RWPE2 (cell line): ENCODE data around the gene MAP1A.

ENCODE experiments used
- ATAC-seq: fragments of 200-7000 bp; cut with Tn5 transposase; 3 replicates; pipeline ENCODE4 v1.9.1; 2021; ENCODE audit warnings: low read depth
- DNase-seq: peaks from one replicate; pipeline ENCODE4 v3.0.0-alpha.2; 2020; ENCODE audit warnings: low spot score
- H3K27ac ChIP-seq: fragments of 450-650 bp; 2 replicates; pipeline ENCODE4 v1.5.1; 2017; ENCODE audit warnings: mild to moderate bottlenecking; ENCODE audit not compliant: poor library complexity, severe bottlenecking
- H3K27me3 ChIP-seq: fragments of 250-450 bp; sonication (Bioruptor Pico); 2 replicates; pipeline ENCODE4 v1.5.1; 2021; ENCODE audit warnings: mild to moderate bottlenecking, moderate library complexity; ENCODE audit not compliant: insufficient read depth, poor library complexity, severe bottlenecking
- H3K36me3 ChIP-seq: fragments of 250-450 bp; sonication (Bioruptor Pico); 2 replicates; pipeline ENCODE4 v1.5.1; 2020; ENCODE audit warnings: low read depth, mild to moderate bottlenecking, moderate library complexity
- H3K4me1 ChIP-seq: fragments of 250-450 bp; sonication (Bioruptor Pico); 2 replicates; pipeline ENCODE4 v1.5.1; 2021; ENCODE audit warnings: mild to moderate bottlenecking, moderate library complexity; ENCODE audit not compliant: insufficient read depth, poor library complexity, severe bottlenecking
- H3K4me3 ChIP-seq: fragments of 250-450 bp; sonication (Bioruptor Pico); 2 replicates; pipeline ENCODE4 v1.5.1; 2021; ENCODE audit warnings: mild to moderate bottlenecking, moderate library complexity; ENCODE audit not compliant: severe bottlenecking
- H3K9me3 ChIP-seq: fragments of 250-450 bp; sonication (Bioruptor Pico); 2 replicates; pipeline ENCODE4 v1.5.1; 2021; ENCODE audit warnings: mild to moderate bottlenecking, moderate library complexity; ENCODE audit not compliant: severe bottlenecking
- TF ChIP-seq, protein P1 (sequence below): fragments of 450-650 bp; IDR thresholded peaks from one replicate; pipeline ENCODE4 v1.5.1; 2017; ENCODE audit warnings: mild to moderate bottlenecking, moderate library complexity; ENCODE audit not compliant: poor library complexity, severe bottlenecking

Gene MAP1A

DNA sequence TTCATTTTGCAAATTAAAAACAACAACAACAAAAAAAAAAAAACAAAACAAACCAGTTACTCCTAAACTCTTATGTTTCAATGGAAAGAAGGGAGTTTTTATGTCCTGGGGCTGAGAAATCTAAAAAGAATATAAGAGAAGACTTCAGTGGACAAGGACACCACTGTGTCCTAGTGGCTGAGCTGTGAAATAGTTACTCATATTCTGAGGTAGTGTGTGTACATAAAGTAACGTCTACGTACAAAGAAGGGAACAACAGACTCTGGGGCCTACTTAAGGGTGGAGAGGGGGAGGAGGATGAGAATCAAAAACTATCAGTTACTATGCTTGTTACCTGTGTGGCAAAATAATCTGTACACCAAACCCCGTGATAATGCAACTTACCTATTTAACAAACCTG, 18.4 kb upstream of the MAP1A start:
- H3K27me3 ChIP-seq, result no peaks in the 10 kb centered on the region
- H3K27ac ChIP-seq, result no peak overlapping the region
- H3K36me3 ChIP-seq, result no peaks in the 10 kb centered on the region
- DNase-seq (no peak), ATAC-seq (no peak)
- no peak overlapping the region for H3K4me3 ChIP-seq
- H3K4me1 ChIP-seq, result no peaks in the 10 kb centered on the region
- H3K9me3 ChIP-seq, result no peaks in the 10 kb centered on the region
- TF ChIP-seq, protein P1, sequence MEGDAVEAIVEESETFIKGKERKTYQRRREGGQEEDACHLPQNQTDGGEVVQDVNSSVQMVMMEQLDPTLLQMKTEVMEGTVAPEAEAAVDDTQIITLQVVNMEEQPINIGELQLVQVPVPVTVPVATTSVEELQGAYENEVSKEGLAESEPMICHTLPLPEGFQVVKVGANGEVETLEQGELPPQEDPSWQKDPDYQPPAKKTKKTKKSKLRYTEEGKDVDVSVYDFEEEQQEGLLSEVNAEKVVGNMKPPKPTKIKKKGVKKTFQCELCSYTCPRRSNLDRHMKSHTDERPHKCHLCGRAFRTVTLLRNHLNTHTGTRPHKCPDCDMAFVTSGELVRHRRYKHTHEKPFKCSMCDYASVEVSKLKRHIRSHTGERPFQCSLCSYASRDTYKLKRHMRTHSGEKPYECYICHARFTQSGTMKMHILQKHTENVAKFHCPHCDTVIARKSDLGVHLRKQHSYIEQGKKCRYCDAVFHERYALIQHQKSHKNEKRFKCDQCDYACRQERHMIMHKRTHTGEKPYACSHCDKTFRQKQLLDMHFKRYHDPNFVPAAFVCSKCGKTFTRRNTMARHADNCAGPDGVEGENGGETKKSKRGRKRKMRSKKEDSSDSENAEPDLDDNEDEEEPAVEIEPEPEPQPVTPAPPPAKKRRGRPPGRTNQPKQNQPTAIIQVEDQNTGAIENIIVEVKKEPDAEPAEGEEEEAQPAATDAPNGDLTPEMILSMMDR, result no peak

DNA sequence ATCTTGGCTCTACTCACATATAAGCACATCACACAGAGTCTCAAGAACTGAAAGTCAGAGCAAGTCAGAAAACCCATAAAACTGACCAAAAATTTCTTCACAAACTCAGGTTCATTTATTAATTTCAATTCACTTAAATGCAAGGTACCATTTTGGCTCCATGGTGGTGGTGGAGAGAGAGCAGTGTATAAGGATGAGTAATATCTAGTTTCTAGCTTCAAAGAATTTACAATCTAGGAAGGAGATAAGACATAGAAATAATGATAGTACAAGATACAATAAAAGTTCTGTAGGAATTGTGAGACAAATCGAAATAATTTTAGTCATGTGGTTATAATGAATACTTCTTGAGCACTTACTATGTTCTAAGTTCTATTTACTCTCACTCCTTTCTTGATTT, 17.8 kb upstream of the MAP1A start:
- TF ChIP-seq, protein P1, result no peak

DNA sequence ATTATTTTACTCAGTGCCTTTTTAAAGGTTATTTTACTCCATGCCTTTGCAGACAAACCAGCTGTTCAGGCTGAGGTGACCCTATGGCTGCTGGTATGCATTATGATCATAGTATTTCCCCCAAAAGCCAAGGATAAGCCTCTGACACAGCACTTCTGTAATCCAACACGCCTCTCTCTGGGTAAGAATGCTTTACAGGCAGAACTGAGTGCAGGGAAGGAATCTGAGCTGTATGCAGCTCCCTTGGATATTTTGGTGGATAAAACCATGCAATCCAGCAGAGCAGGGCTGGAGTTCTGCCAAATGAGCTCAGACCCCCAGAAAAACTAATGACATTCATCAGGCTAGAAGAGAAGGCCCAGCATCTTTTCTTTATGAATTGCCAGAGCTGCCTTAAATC, 11.7 kb upstream of the MAP1A start:
- ATAC-seq (no peak), DNase-seq (no peak)

More for the DNA sequence above, 17.8 kb upstream of the MAP1A start:
- H3K27me3 ChIP-seq, result no peaks in the 10 kb centered on the region
- no peak for ATAC-seq
- no peak overlapping the region for H3K4me3 ChIP-seq
- no peak for DNase-seq
- no peaks in the 10 kb centered on the region for H3K36me3 ChIP-seq
- H3K9me3 ChIP-seq, result no peaks in the 10 kb centered on the region
- H3K27ac ChIP-seq, result no peak overlapping the region
- H3K4me1 ChIP-seq, result no peaks in the 10 kb centered on the region

DNA sequence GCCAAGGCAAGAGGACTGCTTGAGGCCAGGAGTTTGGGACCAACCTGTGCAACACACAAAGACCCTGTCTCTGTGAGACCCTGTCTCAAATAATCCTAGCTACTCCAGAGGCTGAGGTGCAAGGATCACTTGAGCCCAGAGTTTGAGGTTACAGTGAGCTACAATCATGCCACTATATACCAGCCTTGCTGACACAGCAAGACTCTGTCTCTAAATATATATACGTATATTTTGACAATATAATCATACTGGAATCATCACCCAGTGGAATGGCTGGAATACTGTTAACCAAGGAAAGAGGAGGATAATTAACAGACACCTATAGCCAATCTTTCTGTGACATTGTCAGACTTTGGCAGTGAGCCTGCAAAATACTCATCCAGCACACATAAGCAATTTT, 9.0 kb upstream of the MAP1A start:
- DNase-seq (no peak), ATAC-seq (no peak)
- Histone ChIP-seq H3K27me3 (no peaks in the 10 kb centered on the region), H3K36me3 (no peaks in the 10 kb centered on the region), H3K9me3 (no peaks in the 10 kb centered on the region), H3K27ac (no peak overlapping the region), H3K4me3 (no peak overlapping the region), H3K4me1 (no peaks in the 10 kb centered on the region)
- TF ChIP-seq, protein P1, result no peak

More for the DNA sequence above, 11.7 kb upstream of the MAP1A start:
- H3K9me3 ChIP-seq, result no peaks in the 10 kb centered on the region
- no peaks in the 10 kb centered on the region for H3K36me3 ChIP-seq
- H3K27me3 ChIP-seq, result no peaks in the 10 kb centered on the region
- H3K4me1 ChIP-seq, result no peaks in the 10 kb centered on the region
- no peak overlapping the region for H3K27ac ChIP-seq
- TF ChIP-seq, protein P1, result no peak
- H3K4me3 ChIP-seq, result no peak overlapping the region

DNA sequence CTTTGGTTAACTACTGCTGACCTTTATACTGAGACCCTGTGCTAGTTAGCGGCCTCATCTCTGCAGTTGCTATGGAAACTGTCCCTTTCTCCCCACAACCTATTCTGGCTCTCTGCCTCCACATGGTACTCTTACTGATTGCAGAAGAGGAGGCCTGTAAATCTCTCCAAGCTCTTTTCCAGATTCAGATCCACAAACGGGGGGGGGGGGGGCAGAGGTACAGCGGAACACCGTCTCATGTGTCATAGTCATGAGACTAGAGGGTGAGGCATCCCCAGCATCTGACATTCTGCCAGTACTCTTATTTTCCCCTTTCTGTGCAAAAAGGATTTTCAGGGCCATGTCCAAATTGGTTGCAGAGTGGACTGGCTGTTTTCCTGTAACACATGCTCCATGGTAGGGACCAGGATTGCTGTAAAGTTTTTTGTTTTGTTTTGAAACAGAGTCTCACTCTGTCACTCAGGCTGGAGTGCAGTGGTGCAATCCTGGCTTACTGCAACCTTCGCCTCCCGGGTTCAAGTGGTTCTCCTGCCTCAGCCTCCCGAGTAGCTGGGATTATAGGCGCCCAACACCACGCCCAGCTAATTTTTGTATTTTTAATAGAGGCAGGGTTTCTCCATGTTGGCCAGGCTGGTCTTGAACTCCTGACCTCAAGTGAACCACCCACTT, 8.3 kb upstream of the MAP1A start:
- no peak for DNase-seq
- no peaks in the 10 kb centered on the region for H3K27me3 ChIP-seq
- TF ChIP-seq, protein P1, result no peak
- H3K4me1 ChIP-seq, result no peaks in the 10 kb centered on the region
- no peaks in the 10 kb centered on the region for H3K36me3 ChIP-seq
- no peaks in the 10 kb centered on the region for H3K9me3 ChIP-seq
- ATAC-seq, result no peak
- no peak overlapping the region for H3K27ac ChIP-seq
- no peak overlapping the region for H3K4me3 ChIP-seq
